Fibroblast of the conjunctiva (primary cell): ENCODE results near the gene USP49.
A peak's percentile ranks its signal among the peaks of the same experiment; 100 is the strongest.
"Not testable (repeated sequence)": the region's sequence is repeated elsewhere in the genome, so short reads cannot be mapped to it uniquely, and the experiment has no call there.

Experiments
- DNase-seq: peaks from one replicate; pipeline ENCODE4 v3.0.0-alpha.2; 2010; ENCODE audit warnings: low read depth

The USP49 gene

DNA sequence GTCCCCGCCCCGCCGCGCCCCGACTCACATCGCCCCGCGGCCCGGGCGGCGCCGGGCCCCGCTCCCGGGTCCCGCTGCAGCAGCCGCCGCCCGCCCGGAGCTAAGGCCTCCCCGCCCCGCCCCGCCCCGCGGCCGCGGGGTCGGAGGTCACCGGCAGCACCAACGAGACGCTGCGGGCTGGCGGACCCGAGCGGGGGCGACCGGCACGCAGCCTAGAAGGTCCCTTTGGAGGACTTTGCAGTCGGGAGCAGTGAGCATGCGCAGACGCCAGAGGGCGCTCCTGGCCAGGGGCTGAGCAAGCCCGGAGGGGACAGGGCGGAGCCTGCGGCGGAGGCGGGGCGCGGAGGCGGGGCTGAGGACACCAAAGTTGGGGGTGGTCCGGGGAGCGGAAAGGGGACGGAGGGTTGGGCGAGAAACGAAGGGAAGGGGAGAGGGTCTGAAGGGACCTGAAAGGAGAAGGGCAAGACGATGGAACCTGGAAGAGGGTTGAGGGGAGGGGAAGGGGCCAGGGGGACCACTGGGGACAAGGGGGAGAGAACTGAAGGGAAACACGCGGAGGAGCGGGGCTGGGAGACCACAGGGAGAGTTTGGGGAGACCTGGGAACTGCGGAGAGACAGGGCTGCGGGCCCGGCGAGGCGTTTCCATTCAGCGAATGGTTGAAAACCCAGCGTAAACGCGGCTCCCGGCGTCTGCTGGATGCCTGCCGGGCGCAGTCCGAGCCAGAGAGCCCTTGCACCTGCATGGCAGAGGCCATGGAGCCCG, 115.2 kb downstream of the USP49 start, which contains the start of gene FRS3:
Gene FRS3 (minus strand): TSS at position 113 of the 763 bp plus-strand sequence. CDS start 2,913 bp downstream, outside the sequence.
- peak; percentile 92 for DNase-seq

DNA sequence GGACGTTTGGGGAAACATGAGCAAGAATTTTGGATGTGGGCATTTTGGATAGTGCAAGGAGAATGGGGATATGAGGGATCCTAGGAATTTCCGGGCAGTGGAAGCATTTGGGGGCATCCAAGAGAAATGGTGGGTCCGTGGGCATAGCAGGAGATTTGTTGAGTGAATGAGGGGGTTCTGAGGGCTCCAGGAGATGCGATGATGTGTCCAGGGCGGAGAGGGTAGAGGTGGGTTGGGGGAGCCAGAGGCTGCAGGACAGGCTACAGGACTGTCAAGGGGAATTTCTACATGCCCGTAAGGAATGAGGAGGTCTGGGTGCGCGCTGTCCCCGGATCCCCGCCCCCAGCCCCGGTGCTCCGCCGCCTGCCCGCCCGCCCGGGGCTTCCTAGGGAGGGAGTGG, 115.8 kb downstream of the USP49 start:
- DNase-seq: no peak

- DNase-seq: no peak
Measured at GRCh38 chr6:41778895-41779294, 116.3 kb downstream of the USP49 start.

- no peak for DNase-seq
Measured at GRCh38 chr6:41777551-41778285, 117.5 kb downstream of the USP49 start.

- DNase-seq: no peak
Measured at GRCh38 chr6:41775293-41775882, 119.8 kb downstream of the USP49 start.

GRCh38 chr6:41774841-41775240, 120.3 kb downstream of the USP49 start:
- DNase-seq: no peak

GRCh38 chr6:41771058-41771983, 123.9 kb downstream of the USP49 start:
- DNase-seq: no peak

DNA sequence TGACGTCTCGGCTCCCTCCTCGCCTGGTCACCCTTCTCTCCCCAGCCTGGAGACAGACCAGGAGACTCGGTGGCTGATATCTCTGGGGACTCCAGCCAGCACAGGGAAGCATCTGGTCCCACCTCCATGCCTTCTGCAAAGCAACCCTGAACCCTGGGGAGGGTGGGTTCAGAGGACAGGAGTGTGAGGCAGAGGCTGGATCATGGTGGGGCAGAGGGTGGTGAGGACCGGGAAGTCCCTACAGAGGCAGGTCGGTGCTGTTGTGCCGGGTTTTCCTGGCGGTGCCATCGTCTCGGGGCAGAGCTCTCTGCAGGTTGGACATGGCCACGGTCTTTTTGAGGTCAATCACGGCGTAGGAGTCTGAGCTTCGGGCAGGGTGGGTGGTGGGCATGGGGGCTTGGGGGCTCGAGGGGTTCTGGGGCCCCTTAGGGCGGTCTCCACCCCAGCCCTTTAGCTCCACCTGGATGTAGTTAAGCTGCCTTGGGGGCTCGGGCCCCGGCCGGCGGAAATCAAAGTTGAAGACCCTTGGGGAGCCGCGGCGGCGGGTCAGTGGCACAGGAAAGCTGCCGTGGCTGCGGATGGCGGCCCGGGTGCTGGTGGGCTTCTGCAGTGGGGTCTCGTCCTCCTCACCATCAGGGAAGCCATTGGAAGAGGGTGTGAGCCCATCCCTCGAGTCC, 124.7 kb downstream of the USP49 start:
- DNase-seq: no peak

- DNase-seq: no peak
Measured at GRCh38 chr6:41769376-41769775, 125.8 kb downstream of the USP49 start.

DNA sequence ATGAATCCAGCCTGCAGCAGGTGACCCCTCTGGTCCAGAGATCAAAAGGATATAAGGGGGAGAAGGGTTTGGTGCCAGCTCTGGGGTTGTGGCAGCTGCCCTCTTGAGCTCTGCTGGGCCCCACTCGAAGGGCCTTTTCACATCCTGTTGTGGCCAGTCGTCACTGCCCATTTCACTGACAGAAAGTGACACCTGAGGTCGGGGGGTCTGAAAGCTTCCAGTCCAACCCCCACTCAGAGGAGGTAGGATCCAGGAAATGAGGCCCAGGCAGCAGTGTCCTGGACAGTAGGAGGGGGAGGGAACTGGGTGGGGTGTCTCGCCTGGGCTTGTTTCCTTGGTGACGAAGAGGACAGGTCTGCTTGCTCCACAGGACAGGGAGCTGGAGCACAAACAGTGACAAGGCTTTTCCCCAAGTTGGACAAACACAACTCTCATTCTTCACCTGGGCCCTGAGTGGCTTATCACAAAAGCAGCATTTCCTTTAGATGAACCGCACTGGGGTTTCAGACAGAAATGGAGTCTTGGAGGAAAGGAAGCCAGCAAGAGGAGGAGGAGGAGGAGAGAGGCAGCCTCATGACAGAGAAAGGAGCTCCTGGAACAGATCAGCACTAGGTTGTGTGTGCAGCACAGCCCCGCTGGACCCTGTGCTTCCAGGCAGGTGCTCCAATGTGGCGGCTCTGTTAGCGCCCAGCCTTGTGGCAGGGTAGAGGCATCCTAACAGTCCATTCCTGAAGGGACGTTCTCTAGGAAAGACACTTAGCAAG, 126.4 kb downstream of the USP49 start:
- no peak for DNase-seq

- peak; percentile 54 for DNase-seq
Measured at GRCh38 chr6:41767112-41767833, 127.9 kb downstream of the USP49 start.

- DNase-seq: not testable (repeated sequence)
Measured at GRCh38 chr6:41766043-41766664, 129.0 kb downstream of the USP49 start.

DNA sequence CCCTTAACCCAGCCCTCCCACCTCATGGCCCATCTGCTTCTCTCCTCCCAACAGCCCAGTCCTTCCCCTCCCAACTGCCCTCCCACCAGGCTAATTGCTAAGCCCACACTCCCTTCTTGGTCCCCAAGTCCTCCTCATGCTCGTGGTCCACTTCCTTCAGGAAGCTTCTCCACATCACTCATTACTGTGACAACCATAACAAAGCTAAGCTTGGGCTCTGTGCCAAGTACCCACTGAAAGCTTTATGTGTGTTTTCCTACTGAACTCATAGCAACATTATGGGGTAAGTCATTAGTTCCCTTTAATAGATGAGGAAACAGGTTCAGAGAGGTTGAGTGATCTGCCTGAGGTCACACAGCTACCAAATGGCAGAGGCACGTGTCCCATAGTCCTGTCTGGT, 131.7 kb downstream of the USP49 start:
- no peak for DNase-seq

GRCh38 chr6:41759905-41760579, 135.1 kb downstream of the USP49 start:
- DNase-seq: no peak

DNA sequence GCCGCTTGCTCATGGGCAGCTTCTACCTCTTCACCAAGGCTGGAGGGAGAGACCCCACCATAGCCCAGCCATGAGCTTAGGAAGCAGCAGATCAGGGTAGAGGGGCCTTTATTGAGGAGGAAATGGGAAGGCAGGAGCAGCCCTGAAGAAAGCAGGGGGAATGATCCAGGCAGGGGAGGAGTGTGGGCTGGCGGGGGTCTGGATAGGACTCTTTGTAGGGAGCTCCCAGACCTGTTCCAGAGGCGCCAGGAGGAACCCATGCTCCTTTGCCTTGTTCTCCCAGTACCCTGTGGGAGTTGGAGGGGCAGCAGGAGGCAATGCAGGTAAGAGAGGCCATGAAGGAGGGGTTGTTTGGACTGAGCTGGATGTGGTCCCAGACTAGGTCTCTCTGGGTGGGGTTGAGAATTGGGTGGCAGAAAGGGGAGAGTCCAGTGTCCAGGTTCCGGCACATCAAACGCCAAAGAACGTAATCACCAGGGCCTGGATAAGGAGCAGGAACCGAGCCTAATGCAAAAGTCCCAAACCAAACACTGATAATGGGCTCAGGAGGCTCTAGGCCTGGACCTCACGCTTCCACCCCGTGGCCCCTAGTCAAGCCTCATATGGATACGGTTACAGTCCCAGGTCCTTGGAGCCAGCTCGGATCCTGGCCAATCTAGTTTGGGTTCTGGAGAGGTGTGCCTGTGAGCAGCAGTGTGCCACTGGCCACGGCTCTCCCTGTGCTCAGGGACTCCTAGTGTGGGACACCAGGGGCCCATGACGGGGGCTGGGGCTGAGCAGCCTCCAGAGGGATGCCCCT, 135.9 kb downstream of the USP49 start:
- no peak for DNase-seq

DNA sequence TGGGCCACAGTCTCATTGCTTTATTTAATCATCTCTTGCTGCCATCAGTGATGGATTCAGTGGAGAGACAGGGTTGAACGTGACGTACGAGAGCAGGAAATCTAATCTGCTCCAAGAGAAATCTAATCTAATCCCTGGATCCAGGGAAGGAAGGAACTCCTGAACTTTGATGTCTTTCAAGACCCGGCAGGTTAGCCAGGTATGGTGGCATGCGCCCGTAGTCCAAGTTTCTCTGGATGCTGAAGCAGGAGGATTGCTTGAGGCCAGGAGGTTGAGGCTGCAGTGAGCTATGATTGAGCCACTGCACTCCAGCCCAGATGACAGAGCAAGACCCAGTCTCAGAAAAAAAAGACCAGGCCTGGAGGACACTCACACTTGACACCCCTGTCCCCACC, 136.5 kb downstream of the USP49 start:
- DNase-seq: no peak

- DNase-seq: no peak
Measured at GRCh38 chr6:41757931-41758640, 137.1 kb downstream of the USP49 start.
